Lower leg skin (tissue), 4 donors: Measurements from ENCODE around the gene ANAPC10. TPM values are rescaled to one million over a fixed set of nuclear protein-coding genes. Genes with fewer than 3 reads are reported as not detected.

Experiments
- DNase-seq, 2 donors: peaks; one replicate each; pipeline ENCODE4 v3.0.0-alpha.2; 2019; ENCODE audit warnings: low spot score in 2 of 2
- H3K4me3 ChIP-seq: fragments of 200-600 bp; sonication (generic); 2 replicates; pipeline ENCODE4 v1.5.1; 2017; ENCODE audit warnings: mild to moderate bottlenecking, low read depth; ENCODE audit not compliant: poor library complexity, severe bottlenecking
- POLR2A ChIP-seq, 2 donors: fragments of 450-650 bp; IDR thresholded peaks; one replicate each; pipeline ENCODE4 v1.6.1; 2016 to 2017; ENCODE audit warnings: antibody characterized with exemption in 2 of 2, mild to moderate bottlenecking in 1 of 2, moderate library complexity in 1 of 2
- WGBS, 2 donors: methylation state at CpG; one replicate each; pipeline ENCODE4 v1.1.5; 2018; 5-methylcytosine and 5-hydroxymethylcytosine counted together
- intact Hi-C: fragments of 100-400 bp; cut with DNase I; formaldehyde crosslinking; loops from one replicate; pipeline ENCODE4 v1.15.0; 2023; ENCODE audit warnings: low total_unique reads
- total RNA-seq, 4 donors: library from RNA; depleted of rRNA; stranded (reverse); fragments of >200 nt; gene quantifications; one replicate each; pipeline ENCODE4 v1.1.0, GENCODE V29; 2016
- TF ChIP-seq, protein P1 (sequence below), 3 donors: fragments of 450-650 bp; IDR thresholded peaks; one replicate each; pipeline ENCODE4 v1.5.1; 2016; ENCODE audit warnings: antibody characterized with exemption in 3 of 3, mild to moderate bottlenecking in 3 of 3, moderate library complexity in 2 of 3

ANAPC10 gene
- total RNA-seq, 4 donors from 2014 or later = 18.4 to 26.4 (median 20.2) TPM

DNA sequence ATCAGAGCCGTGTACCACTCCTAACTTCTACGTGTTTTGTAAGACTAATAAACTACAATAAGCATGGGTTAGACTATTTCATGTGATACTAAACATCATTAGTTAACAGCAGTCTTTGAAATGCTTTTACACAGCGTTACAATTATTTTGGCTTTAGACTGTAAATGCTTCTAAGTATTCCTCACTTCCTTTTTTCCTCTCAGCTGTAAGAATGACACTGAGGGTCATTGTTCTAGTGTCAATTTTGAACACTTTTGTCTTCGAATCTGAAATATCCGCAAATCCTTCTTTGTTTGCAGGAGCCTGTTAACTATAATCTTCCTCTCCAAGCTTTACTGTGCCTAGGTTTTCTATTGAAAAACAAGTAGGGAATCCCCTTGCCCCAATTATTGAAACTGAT is 1.7 kb upstream of the ANAPC10 start:
- TF ChIP-seq, protein P1, sequence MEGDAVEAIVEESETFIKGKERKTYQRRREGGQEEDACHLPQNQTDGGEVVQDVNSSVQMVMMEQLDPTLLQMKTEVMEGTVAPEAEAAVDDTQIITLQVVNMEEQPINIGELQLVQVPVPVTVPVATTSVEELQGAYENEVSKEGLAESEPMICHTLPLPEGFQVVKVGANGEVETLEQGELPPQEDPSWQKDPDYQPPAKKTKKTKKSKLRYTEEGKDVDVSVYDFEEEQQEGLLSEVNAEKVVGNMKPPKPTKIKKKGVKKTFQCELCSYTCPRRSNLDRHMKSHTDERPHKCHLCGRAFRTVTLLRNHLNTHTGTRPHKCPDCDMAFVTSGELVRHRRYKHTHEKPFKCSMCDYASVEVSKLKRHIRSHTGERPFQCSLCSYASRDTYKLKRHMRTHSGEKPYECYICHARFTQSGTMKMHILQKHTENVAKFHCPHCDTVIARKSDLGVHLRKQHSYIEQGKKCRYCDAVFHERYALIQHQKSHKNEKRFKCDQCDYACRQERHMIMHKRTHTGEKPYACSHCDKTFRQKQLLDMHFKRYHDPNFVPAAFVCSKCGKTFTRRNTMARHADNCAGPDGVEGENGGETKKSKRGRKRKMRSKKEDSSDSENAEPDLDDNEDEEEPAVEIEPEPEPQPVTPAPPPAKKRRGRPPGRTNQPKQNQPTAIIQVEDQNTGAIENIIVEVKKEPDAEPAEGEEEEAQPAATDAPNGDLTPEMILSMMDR (IDR thresholded peaks at IDR 0.05) = no peak
- no peak for TF ChIP-seq POLR2A (IDR thresholded peaks at IDR 0.05)
- no peak for DNase-seq
- intact Hi-C loops = no loop called here
- no peak overlapping the region for H3K4me3 ChIP-seq
- WGBS, 2 donors = 19 to 24% methylated on average over 5 of the region's 5 CpGs

DNA sequence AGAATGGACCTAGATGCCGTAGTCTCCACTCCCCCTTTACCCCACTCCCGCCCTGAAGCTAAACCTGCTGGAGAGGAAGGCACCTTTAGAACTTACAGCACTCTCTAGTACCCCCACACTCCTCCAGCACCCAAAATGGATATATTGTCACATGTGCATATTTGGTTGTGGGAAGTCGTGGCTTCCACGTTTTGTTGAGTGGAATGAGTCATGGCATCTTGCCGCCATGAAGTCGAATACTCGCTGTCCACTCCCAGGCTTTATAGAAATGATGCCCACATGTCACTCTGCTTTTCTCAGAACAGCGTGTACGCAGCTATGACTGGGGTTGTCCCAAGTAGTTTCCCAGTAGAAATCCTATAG is 660 bp upstream of the ANAPC10 start:
- TF ChIP-seq, protein P1 (IDR thresholded peaks at IDR 0.05) = no peak
- TF ChIP-seq POLR2A (IDR thresholded peaks at IDR 0.05) = no peak
- H3K4me3 ChIP-seq = peak overlapping the region; percentile 76
- intact Hi-C loops = no loop called here
- peak in 1 of 2 donors; percentile 30 for DNase-seq
- WGBS, 2 donors = 1 to 2% methylated on average over 8 to 9 of the region's 9 CpGs

DNA sequence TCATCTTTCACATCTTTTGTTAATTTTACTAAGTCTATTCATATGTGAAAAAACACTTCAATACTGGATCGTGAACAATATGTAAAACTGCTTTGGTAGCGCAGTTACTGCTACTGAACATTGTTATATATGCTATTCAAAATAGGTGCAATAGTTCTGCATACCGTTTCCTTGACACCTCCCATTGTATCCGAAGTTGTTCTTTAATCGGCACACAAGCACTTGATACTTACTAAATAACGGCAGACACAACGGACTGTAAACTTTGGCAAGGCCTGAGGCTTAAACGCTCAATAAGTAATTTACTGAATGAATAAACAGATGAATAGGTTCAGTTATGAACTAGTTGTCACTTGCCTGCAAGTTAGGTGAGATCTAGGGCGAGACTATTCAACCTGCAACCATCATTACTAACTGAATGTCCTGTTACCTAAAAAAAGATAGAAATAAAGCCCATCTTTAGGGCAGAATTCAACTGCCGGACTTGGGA is 620 bp downstream of the ANAPC10 start:
- H3K4me3 ChIP-seq = peak overlapping the region; percentile 76
- intact Hi-C loops = no loop called here
- WGBS, 2 donors = 6 to 8% methylated on average over 10 of the region's 10 CpGs
- no peak for TF ChIP-seq POLR2A (IDR thresholded peaks at IDR 0.05)
- TF ChIP-seq, protein P1 (IDR thresholded peaks at IDR 0.05) = no peak
- DNase-seq = no peak

DNA sequence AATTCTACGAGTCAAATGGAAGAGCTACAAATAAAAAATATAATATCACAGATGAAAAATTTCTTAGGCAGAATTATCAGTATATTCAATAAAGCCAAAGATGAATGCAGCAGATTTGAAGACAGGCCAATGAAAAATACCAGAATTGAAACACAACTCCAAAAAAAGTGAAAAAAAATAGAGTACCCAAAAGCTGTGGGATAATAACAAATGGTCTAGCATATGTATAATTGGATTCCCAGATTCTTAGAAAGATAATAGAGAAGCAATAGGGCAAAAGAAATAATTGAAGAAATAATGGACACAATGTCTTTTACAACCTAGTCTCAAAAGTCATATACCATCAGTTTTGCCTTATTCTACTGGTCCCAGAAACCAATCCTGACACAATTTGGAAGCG is 4.4 kb downstream of the ANAPC10 start:
- H3K4me3 ChIP-seq = no peak overlapping the region
- 75 to 100% methylated on average over 2 of the region's 2 CpGs for WGBS, 2 donors
- TF ChIP-seq POLR2A (IDR thresholded peaks at IDR 0.05) = no peak
- TF ChIP-seq, protein P1 (IDR thresholded peaks at IDR 0.05) = no peak
- DNase-seq = no peak
- intact Hi-C loops = no loop called here

DNA sequence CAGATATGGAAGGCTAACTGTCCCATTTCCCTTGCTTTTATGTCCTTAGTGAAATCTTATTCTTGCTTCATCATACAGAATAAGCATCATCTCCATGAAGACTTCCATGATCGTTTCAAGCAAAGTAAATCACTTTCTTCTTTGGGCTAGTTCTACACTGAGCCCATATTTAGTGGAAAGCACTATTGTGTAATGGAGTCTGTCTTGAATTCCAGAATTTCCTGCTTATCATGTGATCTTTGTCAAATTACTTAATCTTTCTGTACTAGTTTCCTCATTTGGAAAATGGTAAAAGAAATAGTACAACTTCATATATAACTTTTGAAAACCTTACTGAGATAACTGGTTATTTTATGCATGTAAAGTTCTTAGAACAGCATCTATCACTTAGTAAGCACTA is 7.6 kb downstream of the ANAPC10 start:
- no peak for DNase-seq
- TF ChIP-seq POLR2A (IDR thresholded peaks at IDR 0.05) = no peak
- TF ChIP-seq, protein P1 (IDR thresholded peaks at IDR 0.05) = no peak
- intact Hi-C loops = no loop called here
- H3K4me3 ChIP-seq = no peak overlapping the region
- 93 to 95% methylated on average over 1 of the region's 1 CpG for WGBS, 2 donors

DNA sequence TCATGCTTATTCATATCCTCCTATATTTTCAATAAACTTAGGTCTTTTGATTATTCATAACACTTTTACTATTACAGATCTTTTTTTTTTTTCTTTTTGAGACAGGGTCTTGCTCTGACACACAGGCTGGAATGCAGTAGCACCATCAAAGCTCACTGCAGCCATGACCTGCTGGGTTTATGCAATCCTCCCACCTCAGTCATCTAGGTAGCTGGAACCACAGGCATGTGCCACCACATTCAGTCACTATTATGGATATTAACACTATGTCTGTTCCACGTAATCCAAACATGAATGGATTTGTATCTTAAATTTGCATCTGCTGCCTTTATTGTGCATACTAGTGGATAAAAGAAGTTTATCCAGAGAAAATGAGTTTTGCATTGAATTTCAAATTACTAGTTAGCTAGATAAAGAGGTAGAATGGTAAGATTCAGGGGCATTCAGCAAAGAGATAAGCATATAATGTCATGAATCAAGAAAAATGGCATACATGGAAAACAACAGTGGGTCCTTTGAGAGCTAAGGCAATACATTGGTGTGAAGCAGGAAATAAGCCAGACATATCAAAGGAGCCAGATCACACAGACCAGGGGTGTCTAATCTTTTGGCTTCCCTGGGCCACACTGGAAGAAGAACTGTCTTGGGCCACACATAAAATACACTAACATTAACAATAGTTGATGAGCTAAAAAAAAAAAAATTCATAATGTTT is 13.9 kb downstream of the ANAPC10 start:
- no peak overlapping the region for H3K4me3 ChIP-seq
- no peak for DNase-seq
- no peak for TF ChIP-seq POLR2A (IDR thresholded peaks at IDR 0.05)
- TF ChIP-seq, protein P1 (IDR thresholded peaks at IDR 0.05) = no peak
- WGBS, 2 donors = 86 to 92% methylated on average over 1 of the region's 1 CpG
- intact Hi-C loops = no loop called here
